HK-2 (cell line): ENCODE measurements around the gene PARS2.
A peak's percentile ranks its signal among the peaks of the same experiment; 100 is the strongest.
"Not testable (repeated sequence)": the region's sequence is repeated elsewhere in the genome, so short reads cannot be mapped to it uniquely, and the experiment has no call there.

Experiments used
- DNase-seq: peaks from one replicate; pipeline ENCODE4 v3.0.0-alpha.2; 2018; ENCODE audit not compliant: unreplicated experiment

The PARS2 gene

DNA sequence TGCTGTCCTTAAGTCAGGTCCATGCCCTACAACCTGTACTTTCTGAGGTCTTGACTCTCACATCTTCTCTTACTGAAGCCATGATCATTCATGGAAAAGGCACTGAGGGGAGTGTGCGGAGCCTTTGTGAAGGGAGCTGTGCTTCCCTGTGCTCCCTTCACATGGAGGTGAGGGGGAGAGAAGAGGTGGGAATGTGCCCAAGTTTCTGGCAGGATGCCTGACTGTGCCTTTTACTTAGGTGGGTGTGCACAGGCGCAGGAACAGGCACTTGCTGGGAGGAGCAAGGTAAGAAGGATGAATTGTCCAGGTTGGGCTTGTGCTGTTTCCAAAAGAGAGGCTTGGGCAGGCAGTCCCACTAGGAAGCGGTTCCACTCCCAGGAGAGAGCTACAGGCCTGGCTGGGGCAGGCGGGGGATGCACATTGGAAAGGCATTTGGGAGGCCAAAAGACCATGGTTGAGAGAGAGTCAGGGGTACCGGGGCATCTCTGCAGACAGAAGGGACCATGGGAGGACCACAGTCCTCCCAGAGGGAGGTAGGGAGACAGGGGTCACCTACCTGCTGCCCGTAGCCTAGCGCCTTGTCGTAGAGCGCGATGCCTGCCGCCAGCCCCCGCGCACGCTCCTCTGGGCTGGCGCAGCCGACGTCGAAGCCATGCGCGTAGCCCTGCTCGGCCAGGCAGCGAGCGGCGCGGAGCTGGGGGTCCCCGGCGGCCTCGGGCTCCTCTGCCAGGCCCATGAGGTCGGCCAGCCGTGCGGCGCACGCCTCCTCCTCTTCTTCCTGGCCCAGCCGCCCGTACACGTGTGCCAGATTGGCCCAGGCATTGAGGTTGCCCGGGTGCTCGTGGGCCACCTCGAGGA, 35.9 kb upstream of the PARS2 start:
- DNase-seq: no peak

DNA sequence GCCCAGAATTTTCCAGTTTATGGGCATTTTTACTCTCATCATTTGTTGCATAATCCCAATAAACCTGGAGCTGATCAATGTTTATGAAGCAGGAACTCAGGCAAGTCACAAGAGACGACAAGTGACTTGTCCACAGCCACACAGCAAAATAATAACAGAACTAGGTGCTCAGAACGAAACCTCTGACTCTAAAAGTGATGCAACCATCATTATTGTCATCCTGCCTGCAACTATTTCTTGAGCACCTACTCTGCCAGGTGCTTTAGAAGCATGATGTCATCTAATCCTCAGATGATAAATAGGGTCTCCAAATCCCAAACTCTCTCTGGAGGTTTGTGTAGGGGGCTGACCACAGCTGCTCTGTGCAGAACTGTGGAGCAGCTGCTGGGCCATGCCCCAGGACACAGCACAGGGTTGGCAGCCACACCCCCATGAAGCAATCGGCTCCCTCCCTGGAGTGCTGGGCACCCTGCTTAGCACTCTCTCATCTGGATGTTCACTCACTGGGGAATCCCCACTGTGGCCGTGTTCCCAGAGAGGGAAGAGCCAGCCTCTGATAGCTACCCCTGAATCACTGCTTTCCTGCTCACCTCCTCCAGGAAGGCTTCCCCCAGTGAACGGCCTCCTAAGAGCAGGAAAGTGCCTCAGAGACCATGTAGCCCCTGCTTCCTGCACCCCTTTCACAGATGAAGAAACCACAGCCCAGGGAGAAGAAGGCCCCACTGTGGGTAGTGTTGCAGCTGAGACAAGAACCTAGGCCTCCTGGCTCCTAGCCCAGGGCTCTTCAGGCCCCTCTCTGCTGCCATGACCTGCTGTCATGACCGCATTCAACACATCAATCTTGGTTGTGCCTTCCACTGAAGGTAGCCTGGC, 34.7 kb upstream of the PARS2 start:
- peak; percentile 44 for DNase-seq

DNA sequence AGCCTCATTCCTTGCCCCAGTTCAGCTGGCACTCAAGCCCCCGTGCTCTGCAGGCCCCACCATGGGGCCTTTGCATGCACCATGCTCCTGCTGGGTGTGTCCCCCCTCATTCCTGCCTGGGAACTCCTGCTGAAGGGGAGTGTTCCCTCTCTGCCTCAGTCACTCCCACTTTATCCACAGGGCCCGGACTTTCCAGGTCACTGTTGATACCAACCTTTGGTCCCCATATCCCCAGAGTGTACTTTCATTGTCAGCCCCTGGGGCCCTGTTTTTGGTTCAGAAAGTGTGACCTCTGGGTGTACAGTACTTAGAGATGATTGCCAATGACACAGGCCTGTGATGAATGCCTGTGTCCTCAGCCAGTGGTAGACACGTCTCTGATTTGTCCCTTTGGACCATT, 33.9 kb upstream of the PARS2 start:
- DNase-seq: no peak

DNA sequence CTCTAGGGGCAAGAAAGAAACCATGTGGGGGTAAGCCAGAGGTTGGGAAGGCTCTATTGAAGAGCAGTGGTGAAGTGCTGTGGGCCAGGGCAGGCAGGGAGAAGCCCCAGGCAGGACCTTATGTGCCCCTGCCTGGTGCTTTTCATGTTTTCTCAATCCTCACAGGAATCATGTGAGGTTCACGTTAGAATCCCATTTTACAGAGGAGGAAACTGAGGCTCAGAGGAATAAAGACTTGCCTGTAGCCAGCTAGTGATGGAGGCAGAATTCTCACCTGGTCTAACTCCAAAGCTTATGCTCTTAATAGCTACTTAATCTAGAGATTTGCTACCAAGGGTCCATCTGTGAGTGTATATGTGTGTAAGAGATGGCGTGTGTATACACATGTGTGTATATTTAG, 32.6 kb upstream of the PARS2 start:
- no peak for DNase-seq

DNA sequence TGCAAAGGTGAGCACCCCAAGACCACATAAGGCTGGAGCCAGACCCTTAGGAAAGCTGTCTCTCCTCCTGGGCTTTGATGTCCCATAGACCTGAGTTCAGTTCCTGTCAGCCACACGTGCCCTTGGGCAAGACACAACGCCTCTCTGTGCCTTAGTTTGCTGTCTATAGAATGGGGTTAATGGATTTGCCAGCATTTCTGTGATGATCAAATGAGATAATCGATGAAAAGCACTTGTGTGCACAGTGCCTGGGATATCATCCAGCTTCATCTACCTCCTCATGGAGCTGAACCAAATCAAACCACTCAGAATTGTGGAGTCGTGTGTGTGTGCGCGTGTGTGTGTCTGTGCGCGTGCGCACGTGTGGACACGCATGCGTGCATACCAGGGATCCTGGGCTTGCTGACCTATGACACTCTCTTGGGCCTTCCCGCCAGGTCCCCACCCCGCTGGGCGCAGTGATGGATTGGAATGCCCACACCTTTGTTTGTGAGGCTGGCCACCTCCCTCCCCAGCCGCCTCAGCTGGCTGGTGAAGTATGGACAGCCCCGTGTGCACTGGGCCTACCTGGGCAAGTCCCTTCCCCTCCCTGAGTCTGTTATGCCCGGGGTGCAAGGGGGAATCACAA, 31.6 kb upstream of the PARS2 start:
- DNase-seq: no peak

DNA sequence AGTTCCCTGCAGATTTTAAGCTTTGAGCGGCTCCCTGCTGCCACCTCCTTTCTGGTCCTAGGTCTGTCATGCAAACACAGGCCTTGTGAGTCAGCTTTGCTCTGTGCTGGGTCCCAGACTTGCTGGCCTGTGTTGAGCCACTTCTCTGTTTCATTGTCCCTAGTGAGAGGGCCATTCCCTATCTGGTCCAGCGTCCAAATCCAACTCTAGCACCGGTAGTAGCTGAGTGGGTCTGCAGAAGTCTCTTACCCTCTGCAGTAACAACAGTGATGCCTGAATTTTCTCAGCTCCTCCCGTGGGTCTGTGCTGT, 31.0 kb upstream of the PARS2 start:
- DNase-seq: no peak

DNA sequence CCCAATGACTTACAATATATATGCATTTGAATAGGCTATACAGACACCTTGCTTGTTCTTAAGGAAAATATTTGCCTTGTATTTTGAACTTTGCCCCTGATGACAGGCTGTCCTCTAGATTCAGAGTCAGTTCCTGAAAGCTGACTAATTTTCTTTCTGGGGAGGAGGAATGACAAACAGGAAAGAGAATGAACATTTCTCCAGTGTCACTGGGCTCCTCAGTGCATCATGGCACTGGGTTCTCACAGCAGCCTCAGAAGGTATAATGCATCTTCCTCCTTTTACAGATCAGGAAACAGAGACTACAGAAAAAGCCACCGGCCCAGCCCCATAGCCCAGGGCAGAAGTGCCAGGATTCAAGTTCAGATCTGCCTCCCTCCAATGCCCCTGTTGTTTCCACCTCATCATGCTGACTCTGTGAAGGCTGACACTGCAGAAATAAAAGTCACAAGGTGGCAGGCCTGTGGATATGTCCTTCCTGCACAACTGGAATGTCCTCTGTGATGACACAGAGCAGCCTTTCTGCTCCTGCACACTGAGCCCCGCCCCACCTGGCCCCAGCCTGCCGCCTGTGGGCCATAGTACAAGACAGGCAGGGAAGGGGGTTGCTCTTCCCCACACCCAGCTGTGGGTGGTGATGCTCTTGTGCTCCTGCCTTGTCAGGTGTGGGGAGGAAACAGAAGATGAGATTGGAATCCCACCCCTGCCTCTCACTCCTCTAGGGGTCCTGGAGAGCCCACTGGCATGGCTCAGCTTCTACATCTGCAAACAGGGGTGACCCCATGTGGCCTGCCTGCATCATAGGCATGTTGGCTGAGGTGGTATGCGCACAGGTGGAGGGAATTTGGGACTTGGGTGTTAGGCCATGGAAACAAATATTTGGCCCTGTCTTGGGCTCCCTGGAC, 30.4 kb upstream of the PARS2 start:
- DNase-seq: no peak

DNA sequence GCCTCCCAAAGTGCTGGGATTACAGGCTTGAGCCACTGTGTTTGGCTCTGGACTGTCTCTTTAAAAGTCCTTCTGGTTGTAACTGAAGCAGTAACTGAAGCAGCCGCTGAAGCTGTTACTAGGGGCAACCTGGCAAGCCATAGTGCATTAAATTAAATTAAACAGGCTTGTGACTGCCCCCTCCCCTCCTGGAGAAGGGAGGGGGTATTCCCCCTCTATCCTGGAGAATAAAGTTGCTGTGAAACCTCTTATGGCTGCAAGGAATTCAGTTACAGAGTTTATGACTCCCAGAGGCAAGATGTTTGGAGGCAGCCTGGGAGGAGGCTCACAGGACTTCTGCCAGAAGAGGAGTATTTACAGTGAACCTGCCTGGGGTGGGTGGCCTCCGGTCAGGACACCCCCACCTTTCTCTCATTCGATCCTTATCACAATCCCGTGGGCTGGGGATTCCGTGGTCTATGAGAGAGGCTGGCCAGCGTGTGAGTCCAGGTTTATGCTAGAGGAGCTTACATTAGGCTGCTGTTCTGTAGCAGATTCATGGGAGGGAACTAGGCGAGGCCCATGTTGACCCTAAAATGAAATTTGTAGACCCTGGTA, 28.5 kb upstream of the PARS2 start:
- DNase-seq: no peak

DNA sequence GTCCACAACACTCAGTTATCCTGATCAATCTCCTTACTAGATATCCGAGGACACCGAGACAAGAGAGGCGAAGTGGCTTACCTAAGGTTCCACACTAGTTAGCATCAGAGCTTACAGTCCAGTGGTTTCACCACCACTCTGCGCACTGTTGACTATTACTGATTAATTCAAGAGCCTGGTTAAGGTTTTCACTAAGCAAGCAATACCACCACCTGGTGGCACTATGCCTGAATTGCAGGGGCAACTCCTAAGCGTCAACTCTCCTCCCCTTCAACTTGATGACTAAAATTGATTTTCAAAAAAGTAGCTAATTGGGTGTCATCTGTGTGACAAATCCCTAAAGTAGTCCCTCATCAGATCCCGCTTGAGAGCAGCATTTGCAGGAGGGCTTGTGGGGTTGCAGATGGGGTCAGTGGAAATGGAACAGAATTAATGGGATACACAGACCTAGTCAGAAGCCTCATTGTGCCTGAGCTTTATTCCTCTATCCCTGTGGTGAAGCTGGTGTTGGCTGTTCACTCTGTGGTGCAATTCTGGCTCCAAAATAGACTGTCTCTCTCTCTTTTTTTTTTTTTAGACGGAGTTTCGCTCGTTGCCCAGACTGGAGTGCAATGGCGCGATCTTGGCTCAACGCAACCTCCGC, 27.7 kb upstream of the PARS2 start:
- DNase-seq: peak; percentile 67

DNA sequence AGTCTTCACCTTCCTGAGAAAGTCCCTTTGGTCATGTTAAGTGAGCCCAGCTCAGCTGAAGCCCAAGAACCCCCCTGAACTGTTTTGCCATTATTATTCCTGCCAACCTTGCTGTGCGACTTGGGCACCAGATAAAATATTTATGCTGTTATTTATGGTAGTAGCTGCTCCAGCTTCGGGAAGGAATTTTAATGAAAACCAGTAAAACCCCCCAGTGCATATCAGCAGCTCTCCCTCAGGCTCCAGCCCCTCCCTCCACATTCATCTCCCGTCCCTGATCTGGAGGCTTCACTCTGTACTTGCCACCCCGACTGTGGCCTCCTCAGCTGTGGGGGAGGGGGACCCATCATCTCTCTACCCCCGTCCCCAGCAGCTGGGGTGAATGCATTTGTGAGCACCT, 24.1 kb upstream of the PARS2 start:
- no peak for DNase-seq

DNA sequence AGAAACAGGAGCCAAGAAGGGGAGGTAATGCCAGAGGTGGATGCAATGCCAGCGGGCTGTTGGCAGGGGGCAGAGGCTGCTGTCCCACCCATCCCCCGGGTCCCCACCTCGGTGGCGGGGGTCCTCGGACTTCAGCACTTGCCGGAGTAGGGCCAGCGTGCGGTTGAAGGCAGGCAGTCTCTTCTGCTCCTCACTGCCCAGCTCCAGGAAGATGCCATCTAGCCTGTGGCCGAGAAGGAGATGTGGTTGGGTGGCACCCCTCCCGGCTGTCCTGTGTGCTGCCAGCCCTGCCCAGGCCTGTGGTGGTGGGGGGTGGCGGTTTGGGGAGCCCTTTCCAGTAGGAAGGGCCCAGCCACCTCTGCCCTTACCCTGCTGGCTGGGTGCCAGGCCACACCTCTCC, 23.3 kb upstream of the PARS2 start:
- no peak for DNase-seq

DNA sequence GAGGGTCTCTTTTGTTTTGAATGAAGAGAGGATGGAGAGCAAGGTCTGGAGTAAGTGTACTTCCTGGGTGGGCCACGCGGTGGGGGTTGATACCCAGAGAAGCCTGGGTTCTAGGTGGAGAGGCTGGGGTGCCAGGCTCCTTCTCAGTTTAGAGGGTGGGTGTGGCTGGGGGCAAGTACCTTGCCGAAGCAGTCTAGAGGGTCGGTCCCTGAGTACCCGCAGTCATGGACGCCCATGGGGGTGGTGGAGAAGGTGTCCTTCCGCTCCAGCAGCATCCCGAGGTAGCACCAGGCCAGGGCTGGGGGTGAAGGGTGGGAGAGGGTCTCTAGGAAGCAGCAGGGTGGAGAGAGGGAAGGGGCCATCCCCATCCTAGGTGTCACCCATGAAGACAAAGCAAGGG, 22.5 kb upstream of the PARS2 start:
- no peak for DNase-seq

DNA sequence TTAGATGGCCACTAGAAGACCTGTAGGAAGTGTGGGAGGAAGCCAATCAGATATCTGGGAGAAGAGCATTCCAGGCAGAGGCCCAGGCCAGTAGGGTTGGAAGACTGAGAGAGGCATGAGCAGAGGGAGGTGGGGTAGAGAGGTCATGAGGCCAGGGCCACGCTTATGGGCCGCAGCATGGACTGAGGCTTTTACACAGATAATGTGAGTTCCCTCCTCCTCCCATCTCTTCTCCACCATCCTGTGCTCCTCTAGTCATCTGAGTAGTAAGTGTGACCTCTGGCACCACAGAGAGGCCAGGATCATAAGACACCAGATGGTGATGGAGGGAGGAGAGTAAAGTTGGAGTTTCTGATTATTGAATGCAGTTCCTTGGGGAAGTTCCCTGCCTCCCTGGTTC, 19.7 kb upstream of the PARS2 start:
- DNase-seq: no peak

DNA sequence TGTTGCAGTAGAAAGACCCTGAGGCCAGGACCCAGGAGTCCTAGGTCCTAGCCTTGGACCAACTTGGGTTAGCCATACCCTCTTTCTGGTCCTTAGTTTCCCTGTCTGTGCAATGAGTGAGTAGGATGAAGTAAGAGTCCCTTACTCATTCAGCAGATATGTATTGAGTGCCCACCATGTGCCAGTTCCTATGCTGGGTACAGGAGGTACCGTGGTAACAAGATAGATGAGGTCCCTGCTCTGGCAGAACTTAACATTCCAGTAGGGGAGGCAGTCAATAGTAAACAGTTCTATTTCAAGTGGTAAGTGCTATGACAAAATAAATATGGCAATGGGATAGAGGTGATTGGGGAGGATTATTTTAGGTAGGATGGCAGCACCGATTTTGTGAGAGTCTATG, 18.3 kb upstream of the PARS2 start:
- no peak for DNase-seq

DNA sequence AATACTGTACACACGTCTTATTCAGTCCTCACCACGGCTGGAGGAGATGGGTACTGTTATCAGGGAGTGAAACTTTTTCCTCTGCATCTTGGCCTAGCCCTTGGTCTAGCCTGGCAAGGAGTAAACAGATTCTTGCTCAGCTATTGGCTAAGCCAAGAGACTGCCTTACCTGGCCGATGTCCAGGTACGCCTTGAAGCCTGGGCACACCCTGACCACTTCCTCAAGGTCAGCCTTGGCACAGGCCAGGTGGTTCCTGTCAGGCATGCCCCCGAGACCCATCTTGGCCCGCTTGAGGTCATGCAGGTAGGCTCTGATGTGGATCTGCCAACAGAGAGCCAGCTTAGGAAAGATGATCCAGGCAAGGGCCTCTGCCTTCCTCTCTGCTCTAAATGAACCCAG, 17.8 kb upstream of the PARS2 start:
- no peak for DNase-seq

DNA sequence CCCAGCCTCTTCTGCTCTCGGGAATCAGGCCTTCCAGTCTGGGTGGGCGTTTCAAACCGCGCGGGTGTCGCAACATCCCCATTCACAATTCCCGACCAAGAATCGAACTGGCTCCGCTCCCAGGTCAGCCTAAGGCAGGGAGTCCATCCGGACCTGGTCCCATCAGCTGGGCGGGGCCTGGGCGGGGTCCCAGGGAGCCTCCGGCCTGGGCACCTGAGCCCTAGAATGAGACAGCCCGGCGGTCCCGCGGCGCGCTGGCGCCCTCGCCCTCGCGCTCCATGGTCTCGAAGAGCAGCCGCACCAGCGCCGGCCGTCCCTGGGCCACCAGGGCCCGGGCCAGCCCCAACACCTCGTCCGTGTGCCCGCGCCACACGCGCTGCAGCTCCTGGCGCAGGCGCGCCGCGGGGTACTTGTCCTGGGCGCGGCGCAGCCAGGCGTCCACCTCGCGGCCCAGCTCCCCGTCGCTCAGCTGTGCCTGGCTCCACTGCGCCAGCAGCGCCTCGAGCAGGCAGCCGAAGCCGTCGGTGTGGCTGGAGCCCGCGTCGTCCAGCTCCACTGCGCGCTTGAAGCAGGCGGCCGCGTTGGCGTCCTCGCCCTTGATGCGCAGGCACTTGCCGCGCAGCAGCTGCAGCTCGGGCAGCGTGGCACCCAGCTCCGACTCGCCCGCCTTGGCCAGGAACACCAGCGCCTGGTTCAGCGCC, 16.9 kb upstream of the PARS2 start:
- no peak for DNase-seq

DNA sequence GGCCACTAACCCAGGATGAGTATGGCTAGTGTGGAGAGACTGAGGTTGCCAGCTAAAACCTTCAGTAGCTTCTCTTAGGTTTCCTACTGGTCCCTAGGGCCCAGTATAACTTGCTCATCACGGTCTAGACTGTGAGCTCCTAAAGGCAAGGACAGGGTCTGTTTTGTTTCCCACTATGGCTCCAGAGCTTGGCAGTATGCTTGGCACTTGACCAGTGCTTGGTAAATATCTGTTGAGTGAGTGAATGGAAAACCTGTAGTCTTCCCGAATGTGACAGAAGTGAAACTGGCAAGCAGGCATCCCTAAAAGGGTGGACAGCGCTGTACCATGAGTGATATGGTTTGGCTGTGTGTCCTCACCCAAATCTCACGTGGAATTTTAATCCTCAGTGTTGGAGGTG, 13.1 kb upstream of the PARS2 start:
- DNase-seq: no peak

DNA sequence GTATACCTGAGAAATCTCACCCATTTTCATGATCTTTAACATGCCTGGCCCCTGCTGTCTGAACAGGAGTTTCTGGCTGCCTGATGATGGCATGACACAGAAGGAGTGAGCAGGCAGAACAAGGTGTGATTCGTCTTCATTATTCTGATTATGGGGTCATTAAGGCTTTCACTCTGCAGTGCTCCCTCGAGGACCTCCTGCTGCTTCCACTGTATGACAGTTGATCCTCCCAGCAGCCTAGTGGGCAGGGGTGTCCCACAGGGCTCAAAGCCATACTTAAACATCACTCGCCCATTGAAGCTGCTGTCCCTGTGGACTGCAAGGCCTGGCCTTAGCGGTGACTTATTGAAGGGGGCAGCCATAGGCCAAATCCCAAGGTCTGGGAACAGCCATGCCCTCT, 12.7 kb upstream of the PARS2 start:
- DNase-seq: no peak

DNA sequence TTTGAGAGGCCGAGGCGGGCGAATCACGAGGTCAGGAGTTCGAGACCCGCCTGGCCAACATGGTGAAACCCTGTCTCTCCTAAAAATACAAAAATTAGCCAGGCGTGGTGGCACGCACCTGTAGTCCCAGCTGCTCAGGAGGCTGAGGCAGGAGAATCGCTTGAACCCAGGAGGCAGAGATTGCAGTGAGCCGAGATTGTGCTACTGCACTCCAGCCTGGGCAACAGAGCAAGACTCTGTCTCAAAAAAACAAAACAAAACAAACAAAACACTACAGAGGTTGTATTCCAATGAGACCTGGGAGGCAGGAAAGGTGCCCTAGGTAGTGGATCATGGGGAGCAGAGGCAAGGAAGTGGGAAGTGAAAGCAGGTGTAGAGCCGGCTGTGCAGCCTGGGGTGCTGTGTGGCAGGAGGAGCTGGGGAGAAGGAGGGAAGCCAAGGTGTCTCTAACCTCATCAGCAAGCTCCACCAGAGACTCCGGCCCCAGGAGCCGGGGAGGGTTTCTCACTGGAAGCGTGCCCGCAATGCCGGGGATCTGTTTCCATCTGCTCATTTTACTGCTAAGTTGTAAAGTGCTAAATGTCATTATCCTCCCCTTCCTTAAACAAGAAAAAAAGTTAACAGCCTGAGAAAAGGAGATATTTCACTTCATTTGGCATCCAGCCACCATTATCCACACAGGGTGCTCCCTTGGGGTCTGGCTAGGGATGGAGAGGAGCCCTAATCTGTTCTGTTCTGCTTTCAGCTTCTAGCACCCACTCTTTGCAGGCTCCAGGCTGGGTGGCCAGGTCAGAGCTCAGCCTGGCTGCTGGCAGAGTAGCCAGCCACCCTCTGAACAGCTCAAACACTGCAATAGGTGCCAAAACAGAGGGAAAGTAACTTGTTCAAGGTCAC, 11.8 kb upstream of the PARS2 start:
- DNase-seq: not testable (repeated sequence)
